HG02798 (cell line): ENCODE measurements around the gene ST8SIA3.
"Not testable (repeated sequence)": the region's sequence is repeated elsewhere in the genome, so short reads cannot be mapped to it uniquely, and the experiment has no call there.

ENCODE experiments used
- ATAC-seq: cut with Tn5 transposase; IDR thresholded peaks from one replicate; pipeline ENCODE4 v1.9.1; 2021; ENCODE audit warnings: mild to moderate bottlenecking; ENCODE audit not compliant: unreplicated experiment, poor library complexity

ST8SIA3 gene

DNA sequence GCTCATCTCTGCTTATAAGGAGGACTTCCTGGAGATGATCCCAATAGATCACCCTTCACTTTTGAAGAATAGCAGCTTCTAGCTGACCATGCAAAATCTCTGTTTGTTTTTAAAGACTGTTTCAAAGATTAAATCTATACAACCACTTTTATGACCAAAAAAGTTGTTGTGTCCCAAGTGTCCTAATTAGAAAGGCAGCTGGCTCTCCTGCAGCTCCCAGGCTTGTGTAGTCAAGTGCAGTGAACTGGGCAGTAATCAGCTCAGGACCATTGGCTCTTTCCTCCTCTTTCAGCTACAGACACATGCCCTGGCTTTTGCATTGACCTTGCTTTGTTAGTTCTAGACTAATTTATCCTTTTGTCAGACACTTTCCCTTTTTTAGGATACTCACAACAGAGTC is 10.4 kb downstream of the ST8SIA3 start:
- no peak for ATAC-seq

DNA sequence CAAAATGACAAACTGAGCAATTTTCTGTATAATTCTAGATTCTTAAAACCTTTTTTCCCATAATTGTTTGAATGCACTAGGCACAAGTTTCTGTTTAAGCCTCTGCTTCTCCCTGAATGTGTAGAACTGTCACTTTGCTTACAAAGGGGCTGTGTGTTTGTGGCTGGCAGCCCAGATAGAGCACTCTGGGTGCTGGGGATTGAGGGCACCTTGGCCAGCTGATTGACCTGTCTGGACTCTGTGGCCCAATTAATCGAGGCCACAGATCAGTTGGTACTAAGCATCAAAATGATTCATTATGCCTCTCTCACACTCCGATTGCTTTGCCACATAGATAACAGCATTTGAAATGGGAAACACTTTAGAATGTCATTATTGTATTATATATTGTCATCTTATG is 12.1 kb downstream of the ST8SIA3 start:
- no peak for ATAC-seq

DNA sequence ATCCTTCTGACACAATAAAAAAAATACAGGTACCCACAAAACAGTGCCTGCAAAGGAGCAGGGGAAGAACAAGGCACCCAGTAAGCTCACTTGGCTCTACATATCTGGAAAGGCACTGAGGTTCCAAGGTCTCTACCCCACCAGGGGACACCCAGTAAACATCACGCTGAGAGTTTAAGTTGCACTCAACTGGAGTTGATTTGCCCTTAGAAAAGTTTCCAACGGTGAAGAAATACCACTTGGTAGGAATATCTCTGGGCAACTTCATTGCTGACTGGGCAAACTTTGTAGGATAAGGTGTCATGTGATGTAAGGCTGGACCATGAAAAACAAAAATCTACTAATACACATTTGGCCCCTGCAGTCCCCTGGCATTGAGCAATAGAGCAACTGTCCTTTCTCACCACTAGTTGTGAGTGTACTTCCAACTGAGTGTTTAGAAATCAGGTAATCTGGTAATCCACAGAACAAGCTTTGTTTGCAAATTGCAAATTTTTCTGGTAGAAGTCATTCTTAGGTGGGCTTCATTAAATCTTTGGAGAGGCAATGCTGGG is 14.2 kb downstream of the ST8SIA3 start:
- no peak for ATAC-seq

DNA sequence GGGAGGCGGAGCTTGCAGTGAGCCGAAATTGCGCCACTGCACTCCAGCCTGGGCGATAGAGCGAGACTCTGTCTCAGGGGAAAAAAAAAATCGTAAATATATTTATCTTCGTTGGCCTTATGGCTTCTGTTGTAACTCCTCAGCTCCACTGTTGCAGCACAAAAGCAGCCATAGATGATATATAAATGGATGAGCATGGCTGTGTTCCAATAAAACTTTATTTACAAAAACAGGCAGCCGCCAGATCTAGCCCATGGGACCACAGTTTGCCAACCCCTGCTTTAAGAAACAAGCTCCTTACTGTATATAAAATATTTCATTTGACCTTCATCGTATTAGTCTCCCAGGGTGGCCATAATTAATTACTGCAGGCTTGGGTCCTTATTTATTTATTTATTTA is 20.1 kb downstream of the ST8SIA3 start:
- ATAC-seq: no peak

DNA sequence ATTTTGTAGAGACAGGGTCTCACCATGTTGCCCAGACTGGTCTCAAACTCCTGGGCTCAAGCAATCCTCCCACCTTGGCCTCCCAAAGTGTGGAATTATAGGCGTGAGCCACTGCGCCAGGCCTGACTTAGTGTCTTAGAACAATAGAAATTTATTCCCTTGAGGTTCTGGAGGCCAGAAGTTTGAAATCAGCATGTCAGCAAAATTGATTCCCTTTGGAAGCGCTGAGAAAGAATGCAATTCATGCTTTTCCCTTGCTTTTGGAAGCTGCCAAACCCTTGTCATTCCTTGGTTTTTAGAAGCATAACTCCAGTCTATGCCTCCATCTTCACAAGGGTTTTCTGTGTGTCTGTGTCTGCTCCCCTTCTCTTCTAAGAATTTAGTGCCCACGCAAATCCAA is 20.7 kb downstream of the ST8SIA3 start:
- ATAC-seq: no peak

DNA sequence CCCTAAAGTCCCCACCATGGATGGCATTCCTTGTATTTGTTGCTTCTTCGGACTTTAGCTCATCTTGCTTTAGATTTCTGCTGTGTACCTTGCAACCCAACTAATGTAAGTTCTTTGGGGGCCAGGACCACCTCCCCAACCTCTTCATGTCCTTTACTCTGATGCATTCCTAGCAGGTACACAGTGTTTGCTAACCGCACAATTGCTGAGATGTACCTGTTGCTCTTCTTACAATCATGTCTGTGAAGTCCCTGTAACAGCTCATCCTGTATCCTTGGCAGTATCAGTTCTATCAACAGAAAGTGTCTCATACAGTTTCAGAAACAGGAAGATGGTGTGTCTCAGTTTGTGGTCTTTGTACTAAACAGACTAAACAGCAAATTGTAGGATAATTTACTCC is 24.1 kb downstream of the ST8SIA3 start:
- ATAC-seq: no peak

DNA sequence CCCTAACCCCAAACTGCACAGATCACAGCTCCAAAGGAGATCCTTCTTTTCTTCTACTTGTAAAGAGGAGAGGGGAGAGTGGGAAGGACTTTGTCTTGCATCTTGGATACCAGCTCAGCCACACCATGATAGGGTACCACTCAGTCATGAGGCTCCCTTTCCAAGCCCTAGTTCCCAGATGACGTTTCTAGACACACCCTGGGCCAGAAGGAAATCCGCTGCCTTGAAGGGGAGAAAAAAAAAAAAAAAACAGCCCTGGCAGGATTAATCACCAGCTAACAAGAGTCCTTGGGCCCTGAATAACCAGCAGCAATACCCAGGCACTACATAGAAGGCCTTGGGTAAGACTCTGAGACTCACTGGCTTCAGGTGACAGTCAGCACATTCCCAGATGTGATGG is 36.9 kb downstream of the ST8SIA3 start:
- no peak for ATAC-seq

DNA sequence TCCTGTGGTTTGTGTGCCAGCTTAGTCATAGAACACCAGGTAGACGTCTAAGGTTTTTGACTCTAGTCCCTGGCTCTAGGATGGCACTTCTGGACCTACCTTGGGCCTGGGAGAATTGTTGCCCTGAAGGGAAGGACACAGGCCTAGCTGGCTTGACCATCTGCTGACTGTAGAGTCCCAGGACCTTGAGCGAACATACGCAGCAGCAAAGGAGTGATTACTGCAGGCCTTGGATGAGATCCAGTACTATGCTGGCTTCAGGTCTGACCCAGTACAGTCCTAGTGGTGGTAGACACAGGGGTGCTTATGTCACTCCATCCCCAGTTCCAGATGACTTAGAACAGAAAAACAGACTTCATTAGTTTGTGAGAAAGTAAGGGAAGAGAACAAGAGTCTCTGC is 37.7 kb downstream of the ST8SIA3 start:
- ATAC-seq: no peak

DNA sequence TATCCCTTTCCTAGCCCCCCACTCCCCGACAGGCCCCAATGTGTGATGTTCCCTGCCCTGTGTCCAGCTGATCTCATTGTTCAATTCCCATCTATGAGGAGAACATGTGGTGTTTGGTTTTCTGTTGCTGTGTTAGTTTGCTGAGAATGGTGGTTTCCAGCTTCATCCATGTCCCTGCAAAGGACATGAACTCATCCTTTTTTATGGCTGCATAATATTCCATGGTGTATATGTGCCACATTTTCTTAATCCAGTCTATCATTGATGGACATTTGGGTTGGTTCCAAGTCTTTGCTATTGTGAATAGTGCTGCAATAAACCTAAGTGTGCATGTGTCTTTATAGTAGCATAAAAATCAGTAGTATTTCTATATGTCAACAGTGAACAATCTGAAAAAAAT is 42.4 kb downstream of the ST8SIA3 start:
- ATAC-seq: not testable (repeated sequence)

DNA sequence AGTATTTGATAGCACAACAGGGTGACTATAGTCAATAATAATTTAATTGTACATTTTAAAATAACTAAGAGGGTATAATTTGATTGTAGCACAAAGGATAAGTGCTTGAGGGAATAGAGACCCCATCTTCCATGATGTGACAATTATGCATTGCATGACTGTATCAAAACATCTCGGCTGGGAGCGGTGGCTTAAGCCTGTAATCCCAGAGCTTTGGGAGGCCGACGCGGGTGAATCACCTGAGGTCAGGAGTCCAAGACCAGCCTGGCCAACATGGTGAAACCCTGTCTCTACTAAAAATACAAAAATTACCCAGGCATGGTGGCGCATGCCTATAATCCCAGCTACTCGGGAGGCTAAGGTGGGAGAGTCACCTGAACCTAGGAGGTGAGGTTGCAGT is 44.5 kb downstream of the ST8SIA3 start:
- ATAC-seq: not testable (repeated sequence)

DNA sequence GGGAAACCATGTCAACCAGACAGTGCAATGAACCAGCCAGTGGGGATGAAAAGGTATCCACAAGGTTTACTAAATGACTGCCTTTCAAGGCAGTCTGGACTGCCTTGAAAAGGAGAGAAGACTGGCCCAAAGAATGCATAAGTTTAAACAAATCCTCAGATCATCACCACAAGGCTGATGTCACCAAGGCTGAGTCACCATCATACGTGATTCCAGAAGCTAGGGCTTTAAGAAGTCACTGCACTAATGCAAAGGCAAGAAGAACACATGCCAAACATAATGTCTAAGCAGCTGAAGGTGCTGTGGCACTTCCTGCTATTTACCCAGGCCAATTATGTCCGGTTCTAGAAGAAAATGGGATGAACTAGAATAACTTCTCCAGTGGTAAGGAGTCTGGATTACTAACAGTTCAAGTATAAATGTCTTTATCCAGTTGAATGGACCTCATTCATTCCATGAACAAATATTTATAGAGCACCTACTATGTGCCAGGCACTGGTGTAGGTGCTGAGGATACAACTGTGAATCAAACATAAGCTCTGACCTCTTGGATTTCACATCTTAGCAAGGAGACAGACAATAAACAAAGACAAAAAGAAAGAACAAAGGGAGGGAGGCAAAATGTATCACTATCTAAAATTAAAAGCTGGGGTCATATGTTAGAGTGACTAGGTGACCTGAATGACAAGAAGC is 45.2 kb downstream of the ST8SIA3 start:
- ATAC-seq: no peak

DNA sequence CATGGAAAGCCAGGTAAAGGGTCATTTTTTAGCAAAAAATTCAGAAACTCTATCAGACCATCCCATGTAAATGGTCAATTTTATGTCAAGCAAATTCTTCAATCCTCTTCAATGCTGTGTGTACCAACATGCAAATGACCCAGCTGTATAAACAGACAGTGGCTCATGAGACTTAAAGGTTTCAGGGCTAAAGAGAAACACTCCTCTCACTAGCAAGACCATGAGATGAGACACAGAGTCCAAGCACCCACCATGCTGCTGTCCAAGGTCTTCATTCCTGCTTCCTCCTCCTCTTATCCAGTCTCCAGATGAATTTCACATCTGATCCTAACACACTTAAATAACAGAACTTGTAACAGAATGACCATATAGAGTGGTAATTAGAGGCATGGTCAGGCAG is 52.0 kb downstream of the ST8SIA3 start:
- ATAC-seq: no peak

DNA sequence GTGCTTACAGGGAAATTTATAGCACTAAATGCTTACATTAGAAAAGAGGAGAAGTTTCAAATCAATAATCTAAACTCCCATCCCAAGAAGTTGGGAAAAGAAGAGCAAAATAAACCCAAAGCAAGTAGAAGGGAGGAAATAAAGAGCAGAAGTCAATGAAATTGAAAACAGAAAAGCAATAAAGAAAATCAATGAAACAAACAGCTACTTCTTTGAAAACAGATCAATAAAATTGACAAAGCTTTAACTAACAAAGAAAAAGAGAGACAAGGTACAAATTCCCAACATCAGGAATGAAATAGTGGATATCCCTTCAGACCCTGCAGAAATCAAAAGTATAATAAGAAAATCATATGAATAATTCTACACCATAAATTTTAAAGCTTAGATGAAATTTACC is 57.3 kb downstream of the ST8SIA3 start:
- ATAC-seq: no peak

DNA sequence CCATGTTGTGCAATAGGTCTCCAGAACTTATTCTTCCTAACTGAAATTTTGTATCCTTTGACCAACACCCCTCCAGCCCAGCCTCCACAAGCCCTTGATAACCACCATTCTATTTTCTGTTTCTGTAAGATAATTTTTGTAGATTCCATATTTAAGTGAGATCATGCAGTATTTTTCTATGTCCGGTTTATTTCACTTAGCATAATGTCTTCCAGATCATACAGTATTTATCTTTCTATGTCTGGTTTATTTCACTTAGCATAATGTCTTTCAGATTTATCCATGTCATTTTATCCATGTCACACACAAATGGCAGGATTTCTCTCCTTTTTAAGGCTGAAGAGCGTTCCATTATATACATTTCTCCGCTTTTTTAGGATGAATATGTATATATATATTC is 58.4 kb downstream of the ST8SIA3 start:
- no peak for ATAC-seq

DNA sequence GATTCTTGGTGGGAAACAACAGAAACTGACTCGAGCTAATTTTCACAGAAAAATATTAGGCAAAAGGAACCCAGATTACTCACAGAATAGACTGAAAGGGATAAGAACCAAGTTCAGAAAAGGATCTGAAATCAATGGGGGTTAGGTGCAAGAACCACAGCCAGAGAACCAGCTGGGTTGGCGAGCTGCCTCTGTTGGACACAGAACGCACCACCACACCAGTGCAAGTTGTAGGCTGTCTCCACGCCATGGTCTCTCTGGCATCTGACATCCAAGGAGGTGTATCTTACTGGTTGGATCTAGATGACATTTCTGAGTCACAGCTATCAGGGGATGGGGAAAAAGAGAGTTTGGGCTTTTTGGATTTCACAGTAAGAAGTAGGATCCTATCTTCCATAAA is 64.2 kb downstream of the ST8SIA3 start:
- no peak for ATAC-seq
